Activated CD8-positive, alpha-beta memory T cell treated with anti-CD3 and anti-CD28 coated beads for 1 hour (primary cell): ENCODE results near the gene SCO2.

Experiments
- DNase-seq, 2 donors: peaks; one replicate each; pipeline ENCODE4 v3.0.0-alpha.2; 2020; ENCODE audit warnings: low read depth in 1 of 2; ENCODE audit errors: extremely low read depth in 1 of 2

Gene SCO2, protein sequence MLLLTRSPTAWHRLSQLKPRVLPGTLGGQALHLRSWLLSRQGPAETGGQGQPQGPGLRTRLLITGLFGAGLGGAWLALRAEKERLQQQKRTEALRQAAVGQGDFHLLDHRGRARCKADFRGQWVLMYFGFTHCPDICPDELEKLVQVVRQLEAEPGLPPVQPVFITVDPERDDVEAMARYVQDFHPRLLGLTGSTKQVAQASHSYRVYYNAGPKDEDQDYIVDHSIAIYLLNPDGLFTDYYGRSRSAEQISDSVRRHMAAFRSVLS

DNA sequence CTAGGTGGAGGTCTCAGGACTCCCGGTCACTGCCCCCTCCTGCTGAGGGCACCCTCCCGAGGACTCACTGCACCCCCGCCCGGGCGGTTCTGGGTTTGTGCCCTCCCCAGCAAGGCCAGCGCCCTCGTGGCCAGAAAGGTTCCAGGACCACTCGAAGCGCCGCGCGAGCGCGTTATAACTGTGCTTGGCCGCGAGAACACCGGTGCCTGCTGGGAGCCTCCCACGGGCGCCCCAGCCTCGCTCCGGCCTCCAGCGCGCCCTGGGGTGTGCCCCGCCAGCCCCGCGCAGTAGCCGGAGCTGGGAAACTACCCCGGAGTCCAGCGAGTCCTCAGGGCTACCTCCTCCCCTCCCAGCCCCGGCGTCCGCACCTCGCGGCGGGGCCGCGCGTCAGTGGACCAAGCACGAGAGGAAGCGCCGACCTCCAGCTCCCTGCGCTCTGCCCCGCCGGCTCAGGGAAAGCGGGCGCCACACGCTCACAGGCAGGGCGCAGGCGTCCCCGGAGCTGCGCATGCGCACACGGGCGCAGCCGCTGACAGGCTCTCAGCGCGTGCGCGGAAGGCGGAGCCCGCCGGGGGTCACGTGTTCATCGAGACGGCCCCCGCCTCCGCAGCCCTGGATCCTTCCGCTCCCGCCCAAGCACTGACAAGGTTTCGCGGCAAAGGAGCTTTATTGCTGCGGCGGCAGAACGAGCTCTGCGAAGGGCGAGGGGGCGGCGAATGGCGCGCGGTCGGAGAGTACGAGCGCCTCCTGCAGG lies at the start of gene SCO2:
TSS of gene SCO2 (minus strand) at position 495 of the 754 bp plus-strand sequence. CDS start 1,187 bp downstream, outside the sequence.
- DNase-seq = peak; percentile 93 to 95

DNA sequence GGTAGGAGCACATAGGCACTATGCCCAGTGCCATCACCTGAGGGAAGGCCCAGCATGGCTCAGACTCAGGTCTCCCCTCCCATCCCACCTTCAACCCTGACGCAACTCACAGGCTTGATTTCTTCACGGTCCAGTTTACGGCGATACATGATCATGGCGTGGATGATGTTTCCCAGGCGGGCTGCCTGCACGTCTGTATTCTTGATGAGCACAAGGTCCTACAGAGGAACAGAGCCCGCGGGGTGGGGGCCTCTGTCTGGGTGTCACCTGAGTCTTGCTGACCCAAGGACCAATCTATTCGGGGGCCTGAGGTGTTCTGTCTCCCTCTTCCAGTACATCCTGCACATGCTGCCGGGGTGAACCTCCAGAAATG lies 49.0 kb upstream of the SCO2 start:
- DNase-seq = no peak

DNA sequence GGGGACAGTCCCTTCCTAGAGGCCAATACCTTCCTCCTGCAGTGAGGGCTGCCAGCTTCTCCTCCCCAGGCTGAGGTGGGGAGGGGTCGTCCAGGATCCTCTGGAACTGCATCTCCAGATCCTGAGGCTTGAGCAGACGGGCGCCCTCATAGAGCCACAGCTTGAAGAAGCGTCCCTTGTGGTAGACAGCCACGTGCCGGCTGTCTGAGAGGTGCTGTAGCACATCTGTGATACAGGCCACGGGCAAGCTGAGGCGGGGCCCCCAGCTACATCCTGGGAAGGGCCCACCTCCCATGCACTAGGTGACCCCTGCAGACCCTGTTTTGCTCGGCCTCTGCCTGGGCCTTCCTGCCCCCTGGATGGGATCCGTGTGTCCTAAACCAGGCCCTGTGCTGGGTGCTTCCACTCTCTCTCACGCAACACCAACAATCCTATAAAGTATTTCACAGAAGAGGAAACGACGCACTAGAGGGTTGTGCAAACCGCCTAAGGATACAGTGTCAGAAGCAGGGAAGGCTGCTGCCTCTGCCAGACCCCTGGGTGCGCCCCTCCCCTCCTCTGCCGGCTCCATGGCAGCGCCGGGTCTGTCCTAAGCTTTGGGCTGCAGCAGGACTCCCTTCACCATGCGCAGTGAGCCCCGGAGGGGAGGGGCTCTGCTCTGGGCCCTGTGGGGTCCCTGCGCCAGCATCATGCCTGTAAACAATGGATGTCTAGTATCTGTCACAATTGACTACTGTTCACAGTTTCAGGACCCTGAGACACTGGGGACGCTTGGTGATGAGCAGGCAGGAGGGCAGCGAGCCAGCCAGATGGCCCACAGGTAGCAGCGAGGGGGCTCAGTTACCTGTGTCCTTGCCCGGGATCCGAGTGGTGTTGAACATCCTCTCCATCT lies 48.3 kb upstream of the SCO2 start:
- DNase-seq = no peak

DNA sequence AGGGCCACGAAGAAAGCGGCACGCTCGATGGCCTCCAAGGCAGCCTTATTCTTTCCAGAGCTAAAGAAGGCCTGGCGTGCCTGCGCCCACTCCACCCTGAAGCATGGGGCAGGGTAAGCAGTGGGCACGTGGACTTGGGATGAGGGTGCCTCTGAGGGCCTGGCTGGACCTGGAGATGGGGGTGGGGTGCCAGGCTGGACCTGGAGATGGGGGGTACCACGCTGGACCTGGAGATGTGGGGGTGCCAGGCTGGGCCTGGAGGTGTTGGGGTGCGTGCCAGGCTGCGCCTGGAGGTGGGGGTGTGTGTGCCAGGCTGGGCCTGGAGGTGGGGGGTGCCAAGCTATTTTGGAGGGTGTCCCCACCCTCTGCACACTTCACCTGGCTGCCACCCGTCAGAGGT lies 47.6 kb upstream of the SCO2 start:
- DNase-seq = no peak

DNA sequence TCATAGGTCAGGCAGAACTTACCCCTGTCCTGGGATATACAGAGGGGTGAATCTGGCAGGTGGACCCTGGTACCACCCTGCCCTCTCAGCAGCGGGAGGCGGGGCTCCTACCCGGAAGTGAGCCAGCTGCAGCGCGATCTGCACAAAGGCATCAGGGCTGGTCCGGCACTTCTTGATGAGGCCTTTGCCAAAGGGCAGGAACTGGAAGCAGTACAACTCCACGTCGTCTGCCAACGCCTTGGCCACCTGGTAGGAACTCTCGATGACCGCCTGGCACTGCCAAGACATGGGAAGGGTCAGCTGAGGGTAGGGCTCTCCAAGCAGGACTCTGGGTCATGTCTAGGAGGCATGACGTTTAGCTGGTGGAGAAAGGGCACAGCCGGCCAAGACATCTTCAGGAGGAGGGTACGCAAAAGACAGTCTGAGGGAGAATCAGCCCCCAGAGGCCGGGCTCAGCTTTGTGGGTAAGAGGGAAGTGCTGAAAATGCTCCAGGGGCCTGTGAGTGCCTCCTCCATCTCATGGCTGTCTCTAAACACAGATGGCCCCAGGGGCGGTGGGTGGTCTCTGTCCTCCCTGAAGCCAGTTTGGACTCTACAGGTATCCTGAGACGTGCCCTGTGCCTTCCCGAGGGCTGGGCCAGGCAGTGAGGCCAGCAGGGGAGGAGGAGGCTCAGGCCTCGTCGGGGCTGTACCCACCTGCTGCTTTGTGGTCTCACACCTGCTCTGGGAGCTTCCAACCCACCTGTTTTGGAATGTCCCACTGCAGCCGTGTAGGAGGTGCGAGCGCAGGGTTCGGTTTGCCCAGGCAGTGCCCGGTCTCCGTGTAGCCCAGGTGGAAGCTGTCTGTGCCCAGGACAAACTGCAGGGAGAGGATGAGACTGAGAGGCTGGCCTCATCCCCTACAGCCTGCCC lies 46.1 kb upstream of the SCO2 start:
- DNase-seq = no peak

DNA sequence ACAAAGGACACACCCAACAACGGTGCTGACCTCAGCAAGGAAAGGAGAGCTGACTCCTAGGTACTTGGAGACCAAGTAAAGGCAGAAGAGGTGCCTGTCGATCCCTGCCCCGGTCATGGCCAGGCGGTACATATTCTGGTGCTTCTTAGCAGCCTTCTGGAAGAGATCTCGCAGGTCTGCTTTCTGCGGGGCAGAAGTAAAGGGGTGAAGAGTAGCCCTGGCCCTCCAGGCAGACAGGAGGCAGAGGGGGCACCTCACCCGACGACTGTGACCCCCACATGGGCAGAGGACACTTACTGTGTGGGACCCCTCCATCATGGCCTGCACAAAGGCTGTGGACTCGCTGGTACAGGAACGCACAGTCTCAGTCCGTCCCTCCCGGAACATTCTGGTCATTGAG lies 45.5 kb upstream of the SCO2 start:
- DNase-seq = no peak

DNA sequence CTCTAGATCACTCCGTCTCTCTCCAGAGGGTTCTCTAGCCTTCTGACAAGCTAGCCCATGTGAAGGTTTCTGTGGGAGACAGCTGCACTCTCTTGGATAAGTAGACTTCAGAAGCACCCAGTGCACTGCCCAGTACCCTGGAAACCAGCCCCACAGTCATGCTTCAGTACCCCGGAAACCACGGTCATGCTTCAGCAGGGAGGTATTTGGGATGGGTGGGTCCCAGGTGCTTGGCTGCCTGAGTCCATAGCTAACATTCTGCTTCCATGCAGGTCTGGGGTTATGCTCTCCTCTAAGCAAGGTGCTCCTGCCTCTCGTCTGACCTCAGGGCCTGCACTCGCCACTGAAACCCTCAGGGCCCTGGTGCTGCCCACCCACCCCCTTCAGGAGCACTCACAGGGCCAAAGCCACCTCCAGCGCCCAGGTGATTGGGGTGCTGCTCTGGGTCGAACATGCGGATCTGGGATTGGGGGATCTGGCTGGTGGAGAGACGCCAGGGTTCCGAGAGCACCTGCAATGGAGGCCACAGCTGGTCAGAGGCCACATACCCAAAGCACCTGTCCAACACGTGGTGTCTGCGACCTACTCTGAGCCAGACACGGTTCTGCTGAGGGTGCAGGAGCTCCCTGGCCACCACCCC lies 44.6 kb upstream of the SCO2 start:
- DNase-seq = no peak

DNA sequence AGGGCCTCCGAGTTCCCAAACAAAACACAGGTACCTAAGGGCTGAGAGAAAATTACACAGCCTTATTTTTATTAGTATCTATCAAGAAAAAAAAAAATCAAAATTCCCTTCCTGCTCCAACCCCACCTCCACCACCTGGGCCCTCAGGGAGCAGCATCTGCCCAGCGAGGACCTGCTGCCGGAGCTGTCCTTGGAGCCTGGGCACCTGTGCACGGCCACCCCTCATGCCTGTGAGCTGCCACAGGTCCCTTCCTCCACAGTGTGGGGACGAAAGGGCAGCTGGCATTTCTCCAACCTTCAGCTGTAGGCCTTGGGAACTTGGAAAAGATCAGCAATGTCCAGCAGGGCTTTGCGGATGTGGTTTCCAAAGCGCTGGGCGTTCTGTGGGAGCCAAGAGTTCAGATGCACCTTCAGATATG lies 43.7 kb upstream of the SCO2 start:
- DNase-seq = no peak

DNA sequence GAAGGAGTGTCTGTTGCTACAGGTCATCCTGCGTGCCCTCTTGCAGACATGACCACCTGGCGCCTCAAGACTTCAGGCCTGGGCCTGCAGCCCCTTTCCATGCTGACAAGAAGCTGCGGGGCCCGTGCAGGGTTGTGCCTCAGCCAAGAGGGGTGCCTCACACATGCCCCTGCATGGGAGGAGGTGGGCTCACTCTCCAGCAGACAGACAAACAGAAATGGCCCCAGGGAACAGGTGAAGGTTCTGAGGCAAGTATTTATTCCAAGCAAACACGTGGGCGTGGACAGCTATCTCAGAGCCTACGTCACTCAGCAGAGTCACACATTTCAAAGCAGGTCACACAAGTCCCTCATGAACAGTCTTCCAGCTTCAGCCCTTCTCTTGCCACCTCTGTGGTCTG lies 43.2 kb upstream of the SCO2 start:
- no peak for DNase-seq

DNA sequence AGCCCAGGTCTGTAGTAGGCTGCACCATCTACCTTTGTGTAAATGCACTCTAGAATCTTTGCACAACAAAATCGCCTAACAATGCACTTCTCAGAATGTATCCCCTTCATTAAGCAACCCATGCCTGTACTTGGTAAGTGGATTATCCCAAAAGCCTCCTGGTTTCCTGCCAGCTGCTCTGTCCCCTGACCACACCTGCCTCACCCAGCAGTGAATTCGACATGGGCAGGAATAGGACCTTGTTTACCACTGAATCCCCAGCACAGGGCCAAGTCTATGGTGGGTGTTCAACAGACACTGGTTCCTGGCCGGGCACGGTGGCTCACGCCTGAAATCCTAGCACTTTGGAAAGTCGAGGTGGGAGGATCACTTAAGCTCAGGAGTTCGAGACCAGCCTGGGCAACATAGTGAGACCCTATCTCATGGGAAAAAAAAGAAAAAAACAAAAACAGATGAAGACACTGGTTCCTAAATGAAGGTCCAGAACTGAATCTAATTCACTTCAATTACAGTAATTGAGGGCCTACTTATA lies 42.4 kb upstream of the SCO2 start:
- no peak for DNase-seq

DNA sequence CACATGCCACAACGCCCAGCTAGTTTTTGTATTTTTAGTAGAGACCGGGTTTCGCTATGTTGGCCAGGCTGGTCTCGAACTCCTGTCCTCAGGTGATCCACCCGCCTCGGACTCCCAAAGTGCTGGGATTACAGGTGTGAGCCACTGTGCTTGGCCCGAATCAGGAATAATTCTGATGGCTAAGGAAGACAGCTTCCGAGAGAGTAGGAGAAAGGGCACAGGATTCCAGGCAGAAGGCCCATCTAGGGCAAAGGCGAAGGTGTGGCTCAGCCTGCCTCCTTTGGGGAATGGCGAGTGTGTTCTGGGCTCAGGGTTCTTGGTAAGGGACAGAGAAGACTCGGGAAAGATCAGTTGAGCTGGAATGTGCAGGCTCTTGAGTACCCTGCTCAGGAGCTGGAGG lies 38.9 kb upstream of the SCO2 start:
- no peak for DNase-seq

DNA sequence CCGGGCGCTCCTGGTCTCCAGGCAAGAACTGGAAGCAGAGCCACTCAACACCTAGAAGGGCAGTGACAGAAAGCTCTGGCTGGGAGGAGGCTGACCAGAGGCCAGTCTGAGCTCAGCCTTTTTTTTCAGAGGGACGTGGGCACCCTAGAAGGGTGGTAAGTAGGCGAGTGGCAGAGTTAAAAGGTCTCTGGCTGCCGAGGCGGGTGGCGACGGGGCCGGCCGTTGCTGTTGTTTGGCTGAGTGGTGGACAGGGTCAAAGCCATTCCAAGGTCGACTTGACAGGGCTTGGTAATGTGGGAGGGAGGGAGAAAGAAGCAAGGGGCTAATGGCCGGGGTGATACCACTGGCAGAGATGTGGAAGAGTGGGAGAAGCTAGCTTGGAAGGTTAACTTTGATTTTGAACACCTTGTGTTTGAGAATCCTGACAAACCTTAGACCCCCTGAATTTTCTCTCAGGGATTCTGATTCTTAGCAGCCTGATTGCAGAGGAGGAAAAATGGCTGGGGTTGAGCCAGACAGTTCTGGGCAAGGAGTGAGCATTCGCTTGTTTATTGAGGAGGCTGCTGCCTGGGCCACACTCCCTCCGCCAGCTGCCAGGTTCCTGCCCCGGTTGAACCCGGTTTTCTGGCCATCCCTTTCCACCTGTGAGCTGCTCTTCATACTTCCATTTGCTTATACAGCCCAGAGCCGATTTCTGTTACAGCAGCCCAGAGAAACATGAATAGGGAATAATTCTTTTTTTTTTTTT lies 38.2 kb upstream of the SCO2 start:
- DNase-seq = no peak

DNA sequence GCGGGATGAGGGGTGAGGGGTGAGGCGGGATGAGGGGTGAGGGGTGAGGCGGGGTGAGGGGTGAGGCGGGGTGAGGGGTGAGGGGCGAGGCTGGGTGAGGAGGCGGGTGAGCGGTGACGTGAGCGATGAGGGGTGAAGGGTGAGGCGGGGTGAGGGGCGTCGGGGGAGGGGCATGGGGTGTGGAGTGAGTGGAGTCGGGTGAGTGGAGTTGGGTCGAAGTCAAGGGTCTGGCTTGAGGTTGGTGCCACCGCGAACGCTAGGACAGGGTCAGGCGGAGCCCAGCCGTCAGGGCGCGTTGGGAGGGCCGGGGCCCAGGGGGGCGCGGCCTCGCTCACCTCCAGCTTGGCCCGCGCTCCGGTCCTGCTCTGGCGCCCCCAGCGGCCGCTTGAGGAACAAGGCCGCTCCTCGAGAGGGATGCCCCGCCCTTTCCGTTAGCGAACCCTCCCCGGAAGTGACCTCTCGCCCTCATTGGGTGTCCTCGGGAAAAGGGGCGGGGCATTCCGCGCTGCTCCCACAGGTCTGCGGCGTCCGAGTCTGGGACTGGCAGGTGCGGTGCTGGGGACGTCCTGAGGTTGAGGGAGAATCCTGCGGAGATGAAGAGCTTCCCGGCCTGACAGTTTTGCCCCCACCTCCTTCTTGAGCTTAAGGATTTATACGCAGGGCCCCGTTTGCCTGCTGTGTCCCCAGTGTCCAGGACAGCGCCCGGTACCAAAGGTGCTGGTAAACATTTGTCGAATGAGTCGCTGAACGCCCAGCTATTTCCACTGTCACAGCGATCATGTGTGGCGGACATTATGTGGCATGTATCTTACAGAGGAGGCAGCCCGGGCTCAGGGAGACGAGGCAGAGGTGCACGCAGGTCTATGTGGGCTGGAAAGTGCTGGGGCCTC lies 37.4 kb upstream of the SCO2 start, which contains the start of gene SYCE3:
TSS of gene SYCE3 (minus strand) at position 397 of the 890 bp plus-strand sequence. CDS start 6,514 bp downstream, outside the sequence.
- peak; percentile 90 to 97 for DNase-seq

DNA sequence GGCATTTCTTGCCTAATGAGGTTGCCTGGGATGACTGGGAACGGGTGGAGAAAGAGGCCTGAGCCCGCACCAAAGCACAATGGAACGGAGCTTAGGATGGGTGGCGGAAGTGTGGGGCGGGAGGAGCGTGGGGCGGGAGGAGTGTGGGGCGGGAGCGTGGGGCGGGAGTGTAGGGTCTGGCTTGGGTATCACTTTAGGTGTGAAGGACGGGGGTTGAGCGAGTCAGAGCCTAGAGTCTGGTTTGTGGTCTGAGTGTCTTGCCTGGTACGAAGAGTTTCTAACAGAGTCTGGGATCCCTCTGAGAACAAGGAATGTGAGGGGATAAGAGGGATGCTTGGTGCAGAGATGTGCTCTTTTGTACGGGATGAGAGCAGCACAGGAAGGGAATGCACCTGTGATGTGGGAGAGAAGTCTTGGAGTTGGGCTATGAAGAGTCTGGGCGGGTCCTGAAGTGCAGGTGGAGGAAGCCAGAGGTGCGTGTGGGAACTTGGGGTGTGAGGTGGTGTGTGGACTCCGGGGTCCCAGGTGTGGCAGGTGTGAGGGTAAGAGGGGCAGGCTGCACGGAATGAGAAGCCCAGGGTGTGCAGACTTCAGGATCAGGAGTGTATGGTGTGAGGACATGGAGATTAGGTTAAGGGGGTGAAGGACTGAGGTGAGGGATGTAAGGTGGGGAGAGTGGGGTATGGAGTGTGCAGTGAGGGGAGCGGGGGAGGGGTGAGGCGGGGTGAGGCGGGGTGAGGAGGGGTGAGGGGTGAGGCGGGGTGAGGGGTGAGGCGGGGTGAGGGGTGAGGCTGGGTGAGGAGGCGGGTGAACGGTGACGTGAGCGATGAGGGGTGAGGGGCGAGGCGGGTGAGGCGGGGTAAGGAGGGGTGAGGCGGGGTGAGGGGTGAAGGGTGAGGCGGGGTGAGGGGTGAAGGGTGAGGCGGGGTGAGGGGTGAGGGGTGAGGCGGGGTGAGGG lies 36.3 kb upstream of the SCO2 start:
- DNase-seq = no peak

DNA sequence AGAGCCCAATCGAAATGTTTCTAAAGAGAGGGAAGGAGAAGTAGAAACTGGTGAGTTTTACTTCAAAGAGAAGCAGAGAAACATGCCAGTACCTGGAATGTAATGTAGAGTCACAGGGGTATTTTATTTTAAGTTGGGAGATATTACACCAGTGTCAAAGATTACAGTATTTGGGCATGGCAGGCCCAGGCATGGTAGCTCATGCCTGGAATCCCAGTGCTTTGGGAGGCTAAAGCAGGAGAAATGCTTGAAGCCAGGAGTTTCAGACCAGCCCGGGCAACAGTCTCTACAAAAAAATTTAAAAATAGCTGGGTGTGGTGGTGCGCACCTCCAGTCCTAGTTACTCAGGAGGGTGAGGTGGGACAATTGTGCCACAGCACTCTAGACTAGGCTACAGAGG lies 34.6 kb upstream of the SCO2 start:
- no peak for DNase-seq

DNA sequence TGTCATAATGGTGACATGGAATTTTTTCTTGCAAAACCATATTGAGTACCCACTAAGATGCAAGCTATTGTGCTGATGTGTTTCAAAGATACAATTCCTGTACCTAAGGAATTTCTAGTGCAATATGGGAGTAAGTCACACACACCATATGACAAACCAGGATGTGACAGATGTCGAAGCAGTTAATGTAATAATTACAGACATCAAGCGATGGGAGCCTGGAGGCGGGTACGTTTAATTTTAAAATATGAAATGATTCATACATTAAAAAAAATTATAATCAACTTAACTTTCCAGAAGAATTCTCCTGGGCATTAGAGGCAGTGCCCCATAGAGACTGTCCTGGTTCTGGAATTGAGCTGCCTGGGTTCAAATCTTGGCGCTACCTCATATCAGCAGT lies 31.3 kb upstream of the SCO2 start:
- no peak for DNase-seq

DNA sequence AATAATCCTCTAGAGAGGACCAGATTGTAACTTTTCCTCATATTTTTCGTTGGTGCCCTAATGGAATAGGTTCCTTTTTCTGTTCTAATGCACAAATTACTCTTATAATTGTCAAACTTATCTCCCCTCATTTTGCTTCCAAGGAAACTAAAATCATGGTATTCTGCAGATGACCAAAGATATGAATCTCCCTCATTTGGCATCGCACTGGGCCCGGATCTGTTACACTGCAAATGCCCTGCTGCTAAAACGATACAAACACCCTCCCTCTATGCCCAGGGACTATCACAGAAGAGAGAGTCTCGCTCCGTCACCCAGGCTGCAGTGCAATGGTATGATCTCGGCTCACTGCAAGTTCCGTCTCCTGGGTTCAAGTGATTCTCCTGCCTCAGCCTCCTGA lies 27.9 kb upstream of the SCO2 start:
- no peak for DNase-seq
